Measurements from ENCODE around the gene MAN1A1. TPM values are rescaled to one million over a fixed set of nuclear protein-coding genes. Genes with fewer than 3 reads are reported as not detected.

MAN1A1 gene
- total RNA-seq, 1 experiment from 2014 or later, result 6.8 TPM

DNA sequence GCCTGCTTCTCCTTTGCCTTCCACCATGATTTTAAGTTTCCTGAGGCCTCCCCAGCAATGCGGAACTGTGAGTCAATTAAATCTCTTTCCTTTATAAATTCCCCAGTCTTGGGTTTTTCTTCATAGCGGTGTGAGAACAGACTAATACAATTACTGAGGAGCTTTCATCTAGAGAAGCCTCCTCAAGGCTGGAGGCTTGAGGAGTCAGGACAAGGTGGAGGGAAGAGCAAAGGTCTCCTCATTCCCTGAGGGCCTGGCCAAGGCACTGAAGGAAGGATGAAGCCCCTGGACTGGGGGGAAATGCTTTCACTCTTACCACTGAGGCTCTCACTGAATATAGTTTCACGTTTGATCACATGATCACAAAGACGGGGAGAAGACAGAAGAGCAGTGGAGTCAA lies 118.2 kb downstream of the MAN1A1 start:
- Mint-ChIP-seq H3K27me3 (ENCODE audit: low read depth) (no peaks in the 10 kb centered on the region), H3K36me3 (peaks cover 12% of the 10 kb centered on the region), H3K27ac (no peak overlapping the region), H3K4me3 (no peak overlapping the region), H3K9me3 (peaks cover 13% of the 10 kb centered on the region), H3K4me1 (no peaks in the 10 kb centered on the region)
- no peak for DNase-seq (ENCODE audit: low spot score)
- ATAC-seq, result no peak
- POLR2A ChIA-PET, result interaction anchor here (0.6 kb wide), 1 partner anchor 339 kb away, joined by 3 read pairs; no protein-coding TSS in a partner anchor
- CTCF ChIA-PET, result no interaction called here
- TF ChIP-seq PRRX2 (CRISPR knock-in tag; IDR thresholded peaks at IDR 0.05) (no peak), CREM (CRISPR knock-in tag; IDR thresholded peaks at IDR 0.05) (no peak), TP53 (CRISPR knock-in tag; IDR thresholded peaks at IDR 0.05) (no peak), SP1 (CRISPR knock-in tag; conservative IDR thresholded peaks at IDR 0.05) (no peak)
- TF ChIP-seq, protein P1, sequence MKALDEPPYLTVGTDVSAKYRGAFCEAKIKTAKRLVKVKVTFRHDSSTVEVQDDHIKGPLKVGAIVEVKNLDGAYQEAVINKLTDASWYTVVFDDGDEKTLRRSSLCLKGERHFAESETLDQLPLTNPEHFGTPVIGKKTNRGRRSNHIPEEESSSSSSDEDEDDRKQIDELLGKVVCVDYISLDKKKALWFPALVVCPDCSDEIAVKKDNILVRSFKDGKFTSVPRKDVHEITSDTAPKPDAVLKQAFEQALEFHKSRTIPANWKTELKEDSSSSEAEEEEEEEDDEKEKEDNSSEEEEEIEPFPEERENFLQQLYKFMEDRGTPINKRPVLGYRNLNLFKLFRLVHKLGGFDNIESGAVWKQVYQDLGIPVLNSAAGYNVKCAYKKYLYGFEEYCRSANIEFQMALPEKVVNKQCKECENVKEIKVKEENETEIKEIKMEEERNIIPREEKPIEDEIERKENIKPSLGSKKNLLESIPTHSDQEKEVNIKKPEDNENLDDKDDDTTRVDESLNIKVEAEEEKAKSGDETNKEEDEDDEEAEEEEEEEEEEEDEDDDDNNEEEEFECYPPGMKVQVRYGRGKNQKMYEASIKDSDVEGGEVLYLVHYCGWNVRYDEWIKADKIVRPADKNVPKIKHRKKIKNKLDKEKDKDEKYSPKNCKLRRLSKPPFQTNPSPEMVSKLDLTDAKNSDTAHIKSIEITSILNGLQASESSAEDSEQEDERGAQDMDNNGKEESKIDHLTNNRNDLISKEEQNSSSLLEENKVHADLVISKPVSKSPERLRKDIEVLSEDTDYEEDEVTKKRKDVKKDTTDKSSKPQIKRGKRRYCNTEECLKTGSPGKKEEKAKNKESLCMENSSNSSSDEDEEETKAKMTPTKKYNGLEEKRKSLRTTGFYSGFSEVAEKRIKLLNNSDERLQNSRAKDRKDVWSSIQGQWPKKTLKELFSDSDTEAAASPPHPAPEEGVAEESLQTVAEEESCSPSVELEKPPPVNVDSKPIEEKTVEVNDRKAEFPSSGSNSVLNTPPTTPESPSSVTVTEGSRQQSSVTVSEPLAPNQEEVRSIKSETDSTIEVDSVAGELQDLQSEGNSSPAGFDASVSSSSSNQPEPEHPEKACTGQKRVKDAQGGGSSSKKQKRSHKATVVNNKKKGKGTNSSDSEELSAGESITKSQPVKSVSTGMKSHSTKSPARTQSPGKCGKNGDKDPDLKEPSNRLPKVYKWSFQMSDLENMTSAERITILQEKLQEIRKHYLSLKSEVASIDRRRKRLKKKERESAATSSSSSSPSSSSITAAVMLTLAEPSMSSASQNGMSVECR (CRISPR knock-in tag; IDR thresholded peaks at IDR 0.05; ENCODE audit: borderline replicate concordance), result no peak
- TF ChIP-seq, protein P2, sequence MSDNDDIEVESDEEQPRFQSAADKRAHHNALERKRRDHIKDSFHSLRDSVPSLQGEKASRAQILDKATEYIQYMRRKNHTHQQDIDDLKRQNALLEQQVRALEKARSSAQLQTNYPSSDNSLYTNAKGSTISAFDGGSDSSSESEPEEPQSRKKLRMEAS (CRISPR knock-in tag; IDR thresholded peaks at IDR 0.05), result no peak
- TF ChIP-seq, protein P3, sequence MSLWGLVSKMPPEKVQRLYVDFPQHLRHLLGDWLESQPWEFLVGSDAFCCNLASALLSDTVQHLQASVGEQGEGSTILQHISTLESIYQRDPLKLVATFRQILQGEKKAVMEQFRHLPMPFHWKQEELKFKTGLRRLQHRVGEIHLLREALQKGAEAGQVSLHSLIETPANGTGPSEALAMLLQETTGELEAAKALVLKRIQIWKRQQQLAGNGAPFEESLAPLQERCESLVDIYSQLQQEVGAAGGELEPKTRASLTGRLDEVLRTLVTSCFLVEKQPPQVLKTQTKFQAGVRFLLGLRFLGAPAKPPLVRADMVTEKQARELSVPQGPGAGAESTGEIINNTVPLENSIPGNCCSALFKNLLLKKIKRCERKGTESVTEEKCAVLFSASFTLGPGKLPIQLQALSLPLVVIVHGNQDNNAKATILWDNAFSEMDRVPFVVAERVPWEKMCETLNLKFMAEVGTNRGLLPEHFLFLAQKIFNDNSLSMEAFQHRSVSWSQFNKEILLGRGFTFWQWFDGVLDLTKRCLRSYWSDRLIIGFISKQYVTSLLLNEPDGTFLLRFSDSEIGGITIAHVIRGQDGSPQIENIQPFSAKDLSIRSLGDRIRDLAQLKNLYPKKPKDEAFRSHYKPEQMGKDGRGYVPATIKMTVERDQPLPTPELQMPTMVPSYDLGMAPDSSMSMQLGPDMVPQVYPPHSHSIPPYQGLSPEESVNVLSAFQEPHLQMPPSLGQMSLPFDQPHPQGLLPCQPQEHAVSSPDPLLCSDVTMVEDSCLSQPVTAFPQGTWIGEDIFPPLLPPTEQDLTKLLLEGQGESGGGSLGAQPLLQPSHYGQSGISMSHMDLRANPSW (CRISPR knock-in tag; conservative IDR thresholded peaks at IDR 0.05; ENCODE audit: low read depth), result no peak
- TF ChIP-seq, protein P4, sequence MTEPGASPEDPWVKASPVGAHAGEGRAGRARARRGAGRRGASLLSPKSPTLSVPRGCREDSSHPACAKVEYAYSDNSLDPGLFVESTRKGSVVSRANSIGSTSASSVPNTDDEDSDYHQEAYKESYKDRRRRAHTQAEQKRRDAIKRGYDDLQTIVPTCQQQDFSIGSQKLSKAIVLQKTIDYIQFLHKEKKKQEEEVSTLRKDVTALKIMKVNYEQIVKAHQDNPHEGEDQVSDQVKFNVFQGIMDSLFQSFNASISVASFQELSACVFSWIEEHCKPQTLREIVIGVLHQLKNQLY (CRISPR knock-in tag; IDR thresholded peaks at IDR 0.05), result no peak
- TF ChIP-seq, protein P5, sequence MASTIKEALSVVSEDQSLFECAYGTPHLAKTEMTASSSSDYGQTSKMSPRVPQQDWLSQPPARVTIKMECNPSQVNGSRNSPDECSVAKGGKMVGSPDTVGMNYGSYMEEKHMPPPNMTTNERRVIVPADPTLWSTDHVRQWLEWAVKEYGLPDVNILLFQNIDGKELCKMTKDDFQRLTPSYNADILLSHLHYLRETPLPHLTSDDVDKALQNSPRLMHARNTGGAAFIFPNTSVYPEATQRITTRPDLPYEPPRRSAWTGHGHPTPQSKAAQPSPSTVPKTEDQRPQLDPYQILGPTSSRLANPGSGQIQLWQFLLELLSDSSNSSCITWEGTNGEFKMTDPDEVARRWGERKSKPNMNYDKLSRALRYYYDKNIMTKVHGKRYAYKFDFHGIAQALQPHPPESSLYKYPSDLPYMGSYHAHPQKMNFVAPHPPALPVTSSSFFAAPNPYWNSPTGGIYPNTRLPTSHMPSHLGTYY (CRISPR knock-in tag; IDR thresholded peaks at IDR 0.05), result no peak
- TF ChIP-seq, protein P6, sequence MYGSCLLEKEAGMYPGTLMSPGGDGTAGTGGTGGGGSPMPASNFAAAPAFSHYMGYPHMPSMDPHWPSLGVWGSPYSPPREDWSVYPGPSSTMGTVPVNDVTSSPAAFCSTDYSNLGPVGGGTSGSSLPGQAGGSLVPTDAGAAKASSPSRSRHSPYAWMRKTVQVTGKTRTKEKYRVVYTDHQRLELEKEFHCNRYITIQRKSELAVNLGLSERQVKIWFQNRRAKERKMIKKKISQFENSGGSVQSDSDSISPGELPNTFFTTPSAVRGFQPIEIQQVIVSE (CRISPR knock-in tag; IDR thresholded peaks at IDR 0.05; ENCODE audit: borderline replicate concordance), result no peak

DNA sequence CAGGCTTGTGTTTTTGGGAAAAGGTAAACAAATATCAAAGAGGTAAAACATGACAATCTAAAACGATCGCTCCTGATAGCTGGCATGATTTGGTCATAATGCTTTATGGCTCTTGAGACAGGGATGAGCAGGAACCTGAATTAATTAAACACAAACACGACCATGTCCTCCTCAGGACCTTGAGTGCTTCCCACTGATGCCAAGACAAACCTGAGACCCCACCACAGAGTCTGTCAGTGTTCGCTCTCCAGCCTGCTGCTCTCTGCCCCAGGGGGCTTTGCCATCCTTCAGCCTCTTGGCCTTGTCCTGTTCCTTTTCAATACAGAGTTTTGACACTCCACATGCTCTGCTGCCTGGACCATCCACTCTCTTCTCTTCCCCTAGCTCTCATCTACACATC lies 119.4 kb downstream of the MAN1A1 start:
- ChIA-PET CTCF (no interaction called here), POLR2A (no interaction called here)
- no peak for TF ChIP-seq ZNF219 (CRISPR knock-in tag; IDR thresholded peaks at IDR 0.05; ENCODE audit: borderline replicate concordance)
- TF ChIP-seq, protein P5 (CRISPR knock-in tag; IDR thresholded peaks at IDR 0.05), result no peak
- no peak for TF ChIP-seq PRRX2 (CRISPR knock-in tag; IDR thresholded peaks at IDR 0.05)
- no peak for TF ChIP-seq NR3C1 (CRISPR knock-in tag; conservative IDR thresholded peaks at IDR 0.05; ENCODE audit: low read depth)
- DNase-seq (ENCODE audit: low spot score) (no peak), ATAC-seq (no peak)
- peaks cover 5% of the 10 kb centered on the region for H3K9me3 Mint-ChIP-seq
- no peaks in the 10 kb centered on the region for H3K4me1 Mint-ChIP-seq
- H3K4me3 Mint-ChIP-seq, result no peak overlapping the region
- H3K27ac Mint-ChIP-seq, result no peak overlapping the region
- 0 out of 2 replicates have a peak, but pooled peaks cover 4% of the 10 kb centered on the region for H3K36me3 Mint-ChIP-seq
- H3K27me3 Mint-ChIP-seq (ENCODE audit: low read depth), result no peaks in the 10 kb centered on the region
